HCT116 (cell line): ENCODE measurements around the gene MGP.

ENCODE experiments used
- EGR1 ChIP-seq: IDR thresholded peaks from 2 replicates; pipeline ENCODE4 v1.6.1; 2012; ENCODE audit warnings: low read depth
- EZH2 ChIP-seq: fragments of 200-600 bp; sonication (generic); IDR thresholded peaks from 2 replicates; pipeline ENCODE4 v1.6.1; 2017; ENCODE audit warnings: antibody characterized with exemption, mixed run types
- JUND ChIP-seq: IDR thresholded peaks from 2 replicates; pipeline ENCODE4 v1.6.1; 2012
- POLR2A ChIP-seq: IDR thresholded peaks from 2 replicates; pipeline ENCODE4 v1.7.0; 2011; ENCODE audit warnings: borderline replicate concordance; ENCODE audit not compliant: insufficient read depth, insufficient read length; ENCODE audit errors: extremely low read depth
- POLR2AphosphoS5 ChIP-seq: IDR thresholded peaks from 2 replicates; pipeline ENCODE4 v1.6.1; 2011; ENCODE audit warnings: mild to moderate bottlenecking, low read depth, low read length, moderate library complexity
- SIN3A ChIP-seq: IDR thresholded peaks from 2 replicates; pipeline ENCODE4 v1.6.1; 2012; ENCODE audit warnings: low read depth
- TF ChIP-seq, protein P1 (sequence below), 3 experiments: fragments of 200-600 bp in 1 of 3; sonication (generic) in 1 of 3; IDR thresholded peaks in 2 of 3; conservative IDR thresholded peaks in 1 of 3; 2 replicates each; pipeline ENCODE4 v1.5.1; 2012 to 2017; ENCODE audit warnings: low read depth in 2 of 3, low read length in 2 of 3, antibody characterized with exemption in 1 of 3, borderline replicate concordance in 1 of 3, control low read depth in 1 of 3, mild to moderate bottlenecking in 1 of 3, mixed read lengths in 1 of 3, mixed run types in 1 of 3, moderate library complexity in 1 of 3; ENCODE audit not compliant: insufficient read depth in 1 of 3
- TF ChIP-seq, protein P2 (sequence below): IDR thresholded peaks from 2 replicates; pipeline ENCODE4 v1.6.1; 2012
- TF ChIP-seq, protein P3 (sequence below): IDR thresholded peaks from 2 replicates; pipeline ENCODE4 v1.6.1; 2012; ENCODE audit warnings: low read depth

DNA sequence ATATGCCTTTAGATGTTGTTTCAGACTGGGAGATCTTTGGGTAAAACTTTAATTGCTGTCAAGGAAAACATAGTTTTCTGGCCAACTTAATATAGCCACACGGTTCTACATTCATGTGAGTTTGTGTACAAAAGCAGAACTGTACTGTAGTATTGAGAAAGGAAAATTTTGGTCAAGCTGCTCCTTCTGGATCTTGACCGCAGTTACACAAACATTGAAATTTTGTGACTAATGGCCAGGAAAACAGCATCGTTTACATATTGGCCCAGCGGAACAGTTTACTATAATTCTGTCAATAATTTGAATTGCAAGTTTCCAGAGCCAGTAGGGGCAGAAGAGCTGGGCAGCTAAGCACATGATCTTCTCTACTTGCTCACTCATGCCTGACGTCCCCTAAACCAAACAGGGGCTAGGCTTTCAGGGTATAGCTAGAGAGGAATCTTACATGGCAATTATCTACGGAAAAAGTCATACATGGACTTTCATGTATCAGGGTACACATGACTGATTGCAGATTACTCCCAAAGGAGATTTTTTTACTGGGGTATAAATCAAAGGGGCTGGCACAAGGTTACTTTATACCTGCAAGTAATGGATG is 31.0 kb downstream of the MGP start:
- TF ChIP-seq, protein P1, sequence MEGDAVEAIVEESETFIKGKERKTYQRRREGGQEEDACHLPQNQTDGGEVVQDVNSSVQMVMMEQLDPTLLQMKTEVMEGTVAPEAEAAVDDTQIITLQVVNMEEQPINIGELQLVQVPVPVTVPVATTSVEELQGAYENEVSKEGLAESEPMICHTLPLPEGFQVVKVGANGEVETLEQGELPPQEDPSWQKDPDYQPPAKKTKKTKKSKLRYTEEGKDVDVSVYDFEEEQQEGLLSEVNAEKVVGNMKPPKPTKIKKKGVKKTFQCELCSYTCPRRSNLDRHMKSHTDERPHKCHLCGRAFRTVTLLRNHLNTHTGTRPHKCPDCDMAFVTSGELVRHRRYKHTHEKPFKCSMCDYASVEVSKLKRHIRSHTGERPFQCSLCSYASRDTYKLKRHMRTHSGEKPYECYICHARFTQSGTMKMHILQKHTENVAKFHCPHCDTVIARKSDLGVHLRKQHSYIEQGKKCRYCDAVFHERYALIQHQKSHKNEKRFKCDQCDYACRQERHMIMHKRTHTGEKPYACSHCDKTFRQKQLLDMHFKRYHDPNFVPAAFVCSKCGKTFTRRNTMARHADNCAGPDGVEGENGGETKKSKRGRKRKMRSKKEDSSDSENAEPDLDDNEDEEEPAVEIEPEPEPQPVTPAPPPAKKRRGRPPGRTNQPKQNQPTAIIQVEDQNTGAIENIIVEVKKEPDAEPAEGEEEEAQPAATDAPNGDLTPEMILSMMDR (IDR thresholded peaks at IDR 0.05 in 2 of 3, conservative IDR thresholded peaks at IDR 0.05 in 1 of 3; ENCODE audit: borderline replicate concordance in 1 of 3, insufficient read depth in 1 of 3, low read depth in 2 of 3, low read length in 2 of 3), result no peak
- TF ChIP-seq POLR2A (no peak), EZH2 (no peak), EGR1 (no peak), JUND (no peak), POLR2AphosphoS5 (no peak), SIN3A (no peak)
- TF ChIP-seq, protein P2, sequence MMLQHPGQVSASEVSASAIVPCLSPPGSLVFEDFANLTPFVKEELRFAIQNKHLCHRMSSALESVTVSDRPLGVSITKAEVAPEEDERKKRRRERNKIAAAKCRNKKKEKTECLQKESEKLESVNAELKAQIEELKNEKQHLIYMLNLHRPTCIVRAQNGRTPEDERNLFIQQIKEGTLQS, result no peak
- TF ChIP-seq, protein P3, sequence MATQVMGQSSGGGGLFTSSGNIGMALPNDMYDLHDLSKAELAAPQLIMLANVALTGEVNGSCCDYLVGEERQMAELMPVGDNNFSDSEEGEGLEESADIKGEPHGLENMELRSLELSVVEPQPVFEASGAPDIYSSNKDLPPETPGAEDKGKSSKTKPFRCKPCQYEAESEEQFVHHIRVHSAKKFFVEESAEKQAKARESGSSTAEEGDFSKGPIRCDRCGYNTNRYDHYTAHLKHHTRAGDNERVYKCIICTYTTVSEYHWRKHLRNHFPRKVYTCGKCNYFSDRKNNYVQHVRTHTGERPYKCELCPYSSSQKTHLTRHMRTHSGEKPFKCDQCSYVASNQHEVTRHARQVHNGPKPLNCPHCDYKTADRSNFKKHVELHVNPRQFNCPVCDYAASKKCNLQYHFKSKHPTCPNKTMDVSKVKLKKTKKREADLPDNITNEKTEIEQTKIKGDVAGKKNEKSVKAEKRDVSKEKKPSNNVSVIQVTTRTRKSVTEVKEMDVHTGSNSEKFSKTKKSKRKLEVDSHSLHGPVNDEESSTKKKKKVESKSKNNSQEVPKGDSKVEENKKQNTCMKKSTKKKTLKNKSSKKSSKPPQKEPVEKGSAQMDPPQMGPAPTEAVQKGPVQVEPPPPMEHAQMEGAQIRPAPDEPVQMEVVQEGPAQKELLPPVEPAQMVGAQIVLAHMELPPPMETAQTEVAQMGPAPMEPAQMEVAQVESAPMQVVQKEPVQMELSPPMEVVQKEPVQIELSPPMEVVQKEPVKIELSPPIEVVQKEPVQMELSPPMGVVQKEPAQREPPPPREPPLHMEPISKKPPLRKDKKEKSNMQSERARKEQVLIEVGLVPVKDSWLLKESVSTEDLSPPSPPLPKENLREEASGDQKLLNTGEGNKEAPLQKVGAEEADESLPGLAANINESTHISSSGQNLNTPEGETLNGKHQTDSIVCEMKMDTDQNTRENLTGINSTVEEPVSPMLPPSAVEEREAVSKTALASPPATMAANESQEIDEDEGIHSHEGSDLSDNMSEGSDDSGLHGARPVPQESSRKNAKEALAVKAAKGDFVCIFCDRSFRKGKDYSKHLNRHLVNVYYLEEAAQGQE, result no peak
